Measurements from ENCODE around the gene ARFGEF2. TPM values are rescaled to one million over a fixed set of nuclear protein-coding genes. Genes with fewer than 3 reads are reported as not detected.

The ARFGEF2 gene
- polyA plus RNA-seq, 4 donors, result 10.8 to 36.1 (median 14.2) TPM

Other genes with a start within 250 kb of the ARFGEF2 start
- gene PREX1, start 93.7 kb upstream of the ARFGEF2 start, polyA plus RNA-seq, result 1 to 10 TPM; 1.8 to 9.9 (median 8.0) TPM
- gene CSE1L, start 124.6 kb downstream of the ARFGEF2 start, polyA plus RNA-seq, result 10 to 100 TPM; 11.9 to 47.7 (median 23.3) TPM

All from small intestine (tissue), 4 donors.